Measurements from ENCODE around the gene ISG20L2.

Gene ISG20L2

DNA sequence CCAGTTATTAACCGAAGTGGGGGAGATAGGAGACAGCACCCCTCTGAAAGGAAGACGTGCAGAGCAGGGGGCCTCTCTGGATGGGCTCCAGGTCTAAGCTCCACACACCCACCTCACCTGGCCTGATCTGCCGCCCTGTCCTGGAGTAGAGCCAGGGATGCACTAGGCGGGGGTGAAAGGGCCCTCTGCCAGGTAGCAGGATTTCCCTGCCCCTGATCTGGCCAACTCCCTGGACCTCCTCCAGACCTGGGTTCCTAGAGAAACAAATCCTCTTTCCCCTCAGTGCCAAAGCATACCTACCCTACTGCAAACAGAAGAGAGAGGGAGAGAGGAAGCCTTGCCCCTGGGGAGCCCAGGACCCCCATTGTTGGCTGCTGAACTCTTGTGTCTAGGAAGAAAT, 25.2 kb downstream of the ISG20L2 start:
- H3K9me3 ChIP-seq (ENCODE audit: low read length) = no peaks in the 10 kb centered on the region
- H3K36me3 ChIP-seq (ENCODE audit: insufficient read depth, low read length) = no peaks in the 10 kb centered on the region
- H3K9ac ChIP-seq (ENCODE audit: low read length) = no peak overlapping the region
- peak overlapping the region in 1 of 2 donors; percentile 8 for H3K4me3 ChIP-seq (ENCODE audit: low read depth in 1 of 2, low read length in 2 of 2)
- peaks cover 32% of the 10 kb centered on the region for H3K4me1 ChIP-seq (ENCODE audit: insufficient read depth, low read length)
- no peak overlapping the region for H3K27ac ChIP-seq (ENCODE audit: low read depth, low read length)
- H3K27me3 ChIP-seq (ENCODE audit: control insufficient read depth in 1 of 2, insufficient read depth in 2 of 2, low read length in 2 of 2) = no peaks in the 10 kb centered on the region

DNA sequence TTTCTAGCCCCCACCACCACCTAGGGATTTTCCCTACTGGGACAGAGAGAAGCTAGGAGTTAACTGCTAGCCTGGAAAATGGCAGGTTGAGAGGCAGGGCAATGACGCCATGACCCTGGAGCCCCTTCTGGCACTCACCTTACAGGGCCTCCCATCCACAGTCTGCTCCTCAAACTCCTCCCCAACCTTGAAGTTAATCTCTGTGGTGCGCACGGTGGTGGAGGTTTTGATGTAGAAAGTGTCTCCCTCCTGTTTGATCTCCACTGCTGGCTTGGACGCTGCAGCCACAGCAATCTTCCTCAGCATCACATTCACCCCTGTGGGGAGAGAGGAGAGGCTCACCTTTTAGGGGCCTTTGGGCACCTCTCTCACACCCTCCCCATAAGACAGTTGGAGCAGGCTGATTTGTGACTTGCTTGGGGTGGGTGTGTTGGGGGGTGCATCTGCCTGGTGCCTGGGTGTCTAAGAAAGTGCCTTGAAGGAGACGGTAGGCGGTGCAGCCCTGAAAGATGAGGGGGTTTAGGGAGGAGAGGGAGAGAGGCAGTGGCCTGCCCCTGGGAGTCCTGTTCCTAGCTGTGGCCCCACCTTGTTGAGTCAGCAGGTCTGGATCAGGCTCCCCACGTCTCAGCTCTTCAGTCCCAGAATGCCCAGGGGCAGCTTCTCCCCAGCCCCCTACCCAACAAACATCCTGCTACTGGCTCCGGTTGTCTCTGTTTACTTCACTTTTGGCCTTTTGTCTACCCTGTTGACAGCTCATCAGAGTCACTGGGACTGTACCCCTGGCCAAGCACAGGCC, 27.6 kb downstream of the ISG20L2 start:
- no peaks in the 10 kb centered on the region for H3K36me3 ChIP-seq (ENCODE audit: insufficient read depth, low read length)
- no peak overlapping the region for H3K4me3 ChIP-seq (ENCODE audit: low read depth in 1 of 2, low read length in 2 of 2)
- peaks cover 21% of the 10 kb centered on the region for H3K4me1 ChIP-seq (ENCODE audit: insufficient read depth, low read length)
- no peaks in the 10 kb centered on the region for H3K27me3 ChIP-seq (ENCODE audit: control insufficient read depth in 1 of 2, insufficient read depth in 2 of 2, low read length in 2 of 2)
- H3K9ac ChIP-seq (ENCODE audit: low read length) = no peak overlapping the region
- H3K9me3 ChIP-seq (ENCODE audit: low read length) = no peaks in the 10 kb centered on the region
- H3K27ac ChIP-seq (ENCODE audit: low read depth, low read length) = no peak overlapping the region

DNA sequence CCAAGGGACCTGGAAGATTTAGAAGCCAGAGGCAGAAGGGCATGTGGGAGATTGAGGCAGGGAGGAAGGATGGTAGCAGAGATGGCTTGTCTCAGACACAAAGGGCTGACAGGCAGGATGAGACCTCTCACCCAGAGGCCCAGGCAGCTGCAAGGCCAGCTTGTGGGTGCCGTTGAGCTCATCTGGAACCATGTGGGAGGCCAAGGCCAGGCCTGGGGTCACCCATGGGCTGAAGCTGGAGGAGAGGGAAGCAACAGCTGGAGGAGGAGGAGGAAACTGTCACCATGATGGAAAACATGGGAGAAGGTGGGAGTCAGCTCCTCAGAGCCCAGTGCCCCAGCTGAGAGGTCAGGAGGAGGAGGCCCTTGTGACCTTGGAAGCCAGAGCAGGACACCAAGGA, 29.6 kb downstream of the ISG20L2 start:
- H3K4me1 ChIP-seq (ENCODE audit: insufficient read depth, low read length) = peaks cover 7% of the 10 kb centered on the region
- H3K9me3 ChIP-seq (ENCODE audit: low read length) = no peaks in the 10 kb centered on the region
- H3K27ac ChIP-seq (ENCODE audit: low read depth, low read length) = no peak overlapping the region
- H3K36me3 ChIP-seq (ENCODE audit: insufficient read depth, low read length) = no peaks in the 10 kb centered on the region
- H3K27me3 ChIP-seq (ENCODE audit: control insufficient read depth in 1 of 2, insufficient read depth in 2 of 2, low read length in 2 of 2) = no peaks in the 10 kb centered on the region
- no peak overlapping the region for H3K4me3 ChIP-seq (ENCODE audit: low read depth in 1 of 2, low read length in 2 of 2)
- H3K9ac ChIP-seq (ENCODE audit: low read length) = no peak overlapping the region

DNA sequence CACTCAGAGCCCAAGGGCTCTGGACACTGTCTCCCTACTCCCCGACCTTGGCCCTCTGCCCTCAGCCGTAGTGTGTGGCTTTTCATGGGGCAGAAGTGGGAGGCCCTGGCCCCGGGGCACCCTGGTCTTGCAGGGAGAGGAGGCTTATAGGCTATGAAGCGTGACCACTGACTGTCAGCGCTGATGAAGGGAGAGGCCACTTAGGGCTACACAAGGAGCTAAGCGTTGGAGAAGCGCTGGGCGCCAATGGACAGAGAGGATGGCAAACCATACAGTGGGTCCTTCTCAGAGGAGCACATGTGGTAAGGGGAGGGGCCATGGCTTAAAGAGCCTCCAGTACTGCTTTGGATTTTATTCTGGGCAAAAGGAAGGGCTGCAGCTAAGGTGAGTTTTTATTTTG, 31.1 kb downstream of the ISG20L2 start:
- no peaks in the 10 kb centered on the region for H3K4me1 ChIP-seq (ENCODE audit: insufficient read depth, low read length)
- peaks cover 0 to 7% of the 10 kb centered on the region in 2 donors for H3K27me3 ChIP-seq (ENCODE audit: control insufficient read depth in 1 of 2, insufficient read depth in 2 of 2, low read length in 2 of 2)
- no peak overlapping the region for H3K9ac ChIP-seq (ENCODE audit: low read length)
- H3K9me3 ChIP-seq (ENCODE audit: low read length) = no peaks in the 10 kb centered on the region
- no peaks in the 10 kb centered on the region for H3K36me3 ChIP-seq (ENCODE audit: insufficient read depth, low read length)
- H3K4me3 ChIP-seq (ENCODE audit: low read depth in 1 of 2, low read length in 2 of 2) = no peak overlapping the region
- no peak overlapping the region for H3K27ac ChIP-seq (ENCODE audit: low read depth, low read length)

DNA sequence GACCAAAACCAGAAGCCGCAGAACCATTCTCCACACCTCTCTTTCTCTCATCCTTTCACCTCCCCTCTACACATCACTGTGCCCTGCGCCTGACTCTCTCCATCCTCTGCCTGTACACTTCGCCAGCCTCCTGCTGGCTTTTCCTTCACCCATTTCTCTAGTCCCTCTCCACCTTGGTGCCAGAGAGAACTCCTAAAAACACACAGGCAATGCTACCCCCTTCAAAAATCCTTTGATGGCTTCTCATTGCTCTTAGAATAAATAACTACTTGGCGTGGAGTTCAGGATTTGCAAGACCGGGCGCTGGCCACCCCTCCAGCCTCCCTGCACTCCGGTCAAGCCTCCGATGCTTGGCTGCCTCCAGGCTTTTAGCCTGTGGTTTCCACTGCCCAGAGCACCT, 31.8 kb downstream of the ISG20L2 start:
- Histone ChIP-seq H3K27ac (ENCODE audit: low read depth, low read length) (no peak overlapping the region), H3K4me1 (ENCODE audit: insufficient read depth, low read length) (no peaks in the 10 kb centered on the region), H3K9ac (ENCODE audit: low read length) (no peak overlapping the region), H3K4me3 (ENCODE audit: low read depth in 1 of 2, low read length in 2 of 2) (no peak overlapping the region), H3K9me3 (ENCODE audit: low read length) (no peaks in the 10 kb centered on the region), H3K36me3 (ENCODE audit: insufficient read depth, low read length) (no peaks in the 10 kb centered on the region), H3K27me3 (ENCODE audit: control insufficient read depth in 1 of 2, insufficient read depth in 2 of 2, low read length in 2 of 2) (peaks cover 0 to 7% of the 10 kb centered on the region in 2 donors)

DNA sequence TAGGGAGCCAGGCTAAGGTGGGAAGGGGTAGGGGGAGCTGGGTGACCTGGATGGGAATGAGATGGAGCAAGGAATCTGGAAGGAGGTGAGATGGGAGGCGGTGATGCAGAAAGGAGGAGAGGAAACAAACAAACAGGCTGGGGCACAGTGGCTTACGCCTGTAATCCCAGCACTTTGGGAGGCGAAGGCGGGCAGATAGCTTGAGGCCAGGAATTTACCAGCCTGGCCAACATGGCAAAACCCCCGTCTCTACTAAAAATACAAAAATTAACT, 33.9 kb downstream of the ISG20L2 start:
- H3K4me1 ChIP-seq (ENCODE audit: insufficient read depth, low read length) = peaks cover 5% of the 10 kb centered on the region
- peaks cover 0 to 23% of the 10 kb centered on the region in 2 donors for H3K27me3 ChIP-seq (ENCODE audit: control insufficient read depth in 1 of 2, insufficient read depth in 2 of 2, low read length in 2 of 2)
- no peak overlapping the region for H3K4me3 ChIP-seq (ENCODE audit: low read depth in 1 of 2, low read length in 2 of 2)
- H3K9me3 ChIP-seq (ENCODE audit: low read length) = no peaks in the 10 kb centered on the region
- no peaks in the 10 kb centered on the region for H3K36me3 ChIP-seq (ENCODE audit: insufficient read depth, low read length)
- H3K9ac ChIP-seq (ENCODE audit: low read length) = no peak overlapping the region
- no peak overlapping the region for H3K27ac ChIP-seq (ENCODE audit: low read depth, low read length)

DNA sequence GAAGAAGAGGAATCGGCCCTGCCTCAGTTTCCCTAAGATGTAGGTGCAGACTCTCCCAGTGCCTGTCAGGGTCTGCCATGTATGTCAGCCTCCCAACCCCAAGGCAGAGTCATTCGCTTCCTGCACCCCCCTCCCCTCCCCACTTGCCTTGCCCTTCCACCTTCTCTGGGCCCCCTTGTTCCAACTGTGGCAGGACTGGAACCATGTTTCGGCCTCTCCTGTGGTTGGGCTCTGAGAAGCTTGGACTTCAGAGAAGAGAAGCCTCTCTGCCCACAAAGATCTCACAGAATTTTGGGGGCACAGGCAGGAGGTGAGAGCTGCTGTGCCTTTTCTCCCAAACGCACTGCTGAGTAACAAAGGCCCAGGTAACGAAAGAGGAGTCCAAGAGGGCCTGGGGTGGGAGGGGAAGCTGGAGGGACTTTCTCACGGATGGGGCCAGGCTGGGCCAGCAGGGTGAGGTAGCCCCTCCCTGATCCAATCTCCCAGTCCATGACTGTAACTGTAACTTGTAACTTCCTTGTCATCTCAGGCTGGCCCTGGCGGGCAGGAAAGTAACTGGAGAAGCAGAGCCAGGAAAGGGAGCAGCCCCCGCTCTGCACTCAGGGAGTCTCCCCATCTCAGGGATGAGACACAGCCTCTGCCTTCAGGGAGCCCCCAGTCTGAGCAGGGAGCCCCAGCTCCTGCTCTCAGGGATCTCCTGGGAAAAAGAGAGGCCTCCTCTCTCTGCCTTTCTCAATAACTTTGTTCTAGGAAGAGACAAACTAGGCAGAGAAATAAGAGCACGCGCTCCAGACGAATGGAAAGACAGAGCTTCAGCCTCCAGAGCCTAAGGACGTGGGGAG, 34.5 kb downstream of the ISG20L2 start:
- Histone ChIP-seq H3K9me3 (ENCODE audit: low read length) (no peaks in the 10 kb centered on the region), H3K27ac (ENCODE audit: low read depth, low read length) (no peak overlapping the region), H3K4me1 (ENCODE audit: insufficient read depth, low read length) (peaks cover 10% of the 10 kb centered on the region), H3K4me3 (ENCODE audit: low read depth in 1 of 2, low read length in 2 of 2) (no peak overlapping the region), H3K27me3 (ENCODE audit: control insufficient read depth in 1 of 2, insufficient read depth in 2 of 2, low read length in 2 of 2) (peaks cover 0 to 23% of the 10 kb centered on the region in 2 donors), H3K9ac (ENCODE audit: low read length) (no peak overlapping the region), H3K36me3 (ENCODE audit: insufficient read depth, low read length) (no peaks in the 10 kb centered on the region)

DNA sequence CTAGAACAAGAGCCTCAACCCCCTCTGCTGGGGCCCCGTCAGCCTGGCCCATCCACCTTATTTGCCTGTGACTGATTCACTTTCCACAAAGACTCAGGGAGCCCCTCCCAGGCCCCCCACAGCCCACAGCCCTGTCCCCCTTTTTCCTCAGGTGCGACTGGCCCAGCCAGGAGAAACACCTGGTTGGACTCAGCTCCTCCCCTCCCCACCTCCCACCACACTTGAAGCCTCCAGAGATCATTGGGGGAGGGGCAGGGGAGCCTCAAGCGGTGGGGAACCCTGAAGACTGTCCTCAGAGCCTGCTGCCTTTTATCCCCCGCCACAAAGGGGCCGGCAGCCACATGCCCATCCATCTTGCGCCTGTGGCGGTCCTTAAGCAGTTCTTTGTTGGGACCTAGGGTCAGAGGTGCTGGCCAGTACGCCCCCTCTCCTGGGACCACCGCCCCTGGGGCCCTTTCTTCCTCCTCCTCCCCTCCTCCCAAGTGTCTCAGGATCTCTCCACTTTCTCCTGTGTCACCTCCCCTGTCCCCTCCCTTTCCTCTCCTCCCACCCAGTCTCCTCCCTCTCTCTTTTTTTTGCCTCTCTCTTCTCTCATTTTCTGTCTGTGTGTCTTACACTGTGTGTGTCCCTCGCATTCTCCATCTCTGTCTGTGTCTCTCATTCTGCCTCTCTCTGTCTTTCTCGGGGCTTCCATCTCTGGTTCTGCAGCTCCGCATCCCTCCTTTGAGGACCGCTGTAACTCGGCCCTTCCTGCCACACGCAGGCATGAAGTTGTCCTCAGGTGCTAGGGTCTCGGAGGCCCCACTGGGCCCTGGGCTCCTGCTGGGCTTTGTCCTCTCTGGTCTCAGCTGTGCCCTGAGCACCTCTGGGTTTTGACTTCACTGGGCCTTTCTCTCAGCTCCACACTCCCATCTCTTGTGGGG, 35.4 kb downstream of the ISG20L2 start:
- H3K27ac ChIP-seq (ENCODE audit: low read depth, low read length) = no peak overlapping the region
- H3K27me3 ChIP-seq (ENCODE audit: control insufficient read depth in 1 of 2, insufficient read depth in 2 of 2, low read length in 2 of 2) = peaks cover 0 to 23% of the 10 kb centered on the region in 2 donors
- no peak overlapping the region for H3K9ac ChIP-seq (ENCODE audit: low read length)
- no peak overlapping the region for H3K4me3 ChIP-seq (ENCODE audit: low read depth in 1 of 2, low read length in 2 of 2)
- H3K36me3 ChIP-seq (ENCODE audit: insufficient read depth, low read length) = no peaks in the 10 kb centered on the region
- H3K4me1 ChIP-seq (ENCODE audit: insufficient read depth, low read length) = peaks cover 11% of the 10 kb centered on the region
- no peaks in the 10 kb centered on the region for H3K9me3 ChIP-seq (ENCODE audit: low read length)

DNA sequence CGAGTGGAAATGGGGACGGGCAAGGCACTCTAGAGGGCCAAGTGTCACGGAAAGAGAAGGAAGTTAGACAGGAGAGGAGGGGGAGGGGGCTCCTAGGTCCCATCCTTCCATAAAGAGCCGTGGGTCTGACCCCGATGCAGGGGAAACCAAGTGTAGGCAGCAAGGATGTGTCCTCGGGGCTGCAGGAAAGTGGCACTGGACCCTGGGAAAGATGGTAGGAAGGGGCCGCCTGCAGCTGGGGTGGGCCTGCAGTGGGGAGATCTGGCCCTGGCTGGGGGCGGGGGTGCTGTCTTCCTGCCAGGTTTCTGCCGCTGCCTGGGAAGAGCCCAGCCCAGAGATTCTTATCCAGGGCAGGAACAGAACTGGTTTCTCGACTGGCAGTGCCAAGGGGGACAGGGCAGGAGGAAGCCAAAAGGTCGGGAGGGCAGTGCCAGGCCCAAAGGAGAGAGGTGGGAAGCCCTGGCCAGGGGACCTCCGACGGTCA, 36.1 kb downstream of the ISG20L2 start:
- Histone ChIP-seq H3K9ac (ENCODE audit: low read length) (no peak overlapping the region), H3K4me1 (ENCODE audit: insufficient read depth, low read length) (peaks cover 11% of the 10 kb centered on the region), H3K9me3 (ENCODE audit: low read length) (no peaks in the 10 kb centered on the region), H3K4me3 (ENCODE audit: low read depth in 1 of 2, low read length in 2 of 2) (no peak overlapping the region), H3K36me3 (ENCODE audit: insufficient read depth, low read length) (no peaks in the 10 kb centered on the region), H3K27me3 (ENCODE audit: control insufficient read depth in 1 of 2, insufficient read depth in 2 of 2, low read length in 2 of 2) (peaks cover 0 to 23% of the 10 kb centered on the region in 2 donors), H3K27ac (ENCODE audit: low read depth, low read length) (no peak overlapping the region)

DNA sequence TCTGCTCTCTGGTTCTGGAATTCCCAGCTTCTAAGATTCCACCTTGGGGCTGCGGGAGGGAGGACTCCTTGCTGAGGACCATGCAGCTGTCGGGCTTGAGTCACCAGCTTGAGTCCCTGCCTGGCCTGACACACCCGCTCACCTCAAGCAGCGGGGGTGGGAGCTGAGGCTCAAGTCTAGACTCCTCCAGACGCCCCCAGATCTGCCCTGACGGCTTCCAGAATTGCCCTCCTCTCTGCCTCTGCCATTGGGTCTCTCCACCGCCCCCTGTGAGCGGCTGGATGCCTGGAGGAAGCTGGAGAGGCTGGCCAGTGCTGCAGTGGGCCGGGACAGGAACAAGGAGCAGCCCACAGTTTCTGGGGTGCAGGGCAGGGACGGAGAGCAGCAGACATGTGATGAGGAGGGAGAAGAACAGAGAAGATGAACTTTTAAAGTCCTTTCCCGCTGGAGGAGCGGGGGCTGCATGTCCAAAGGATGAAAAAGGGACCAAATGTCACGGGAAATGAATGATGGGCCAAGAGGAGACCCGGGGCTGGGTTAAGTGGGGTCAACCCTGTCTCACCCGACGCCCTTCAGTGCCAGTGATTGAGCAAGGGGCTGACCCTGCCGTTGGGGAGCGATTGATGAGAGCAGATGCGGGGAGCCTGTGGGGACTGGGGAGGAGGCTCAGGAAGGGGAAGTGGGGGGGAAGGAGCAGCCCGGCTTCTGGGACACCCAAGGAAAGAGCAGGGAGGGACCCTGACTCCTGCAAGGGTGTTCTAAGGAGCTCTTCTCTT, 36.7 kb downstream of the ISG20L2 start:
- Histone ChIP-seq H3K4me1 (ENCODE audit: insufficient read depth, low read length) (peaks cover 11% of the 10 kb centered on the region), H3K27ac (ENCODE audit: low read depth, low read length) (no peak overlapping the region), H3K27me3 (ENCODE audit: control insufficient read depth in 1 of 2, insufficient read depth in 2 of 2, low read length in 2 of 2) (peaks cover 0 to 23% of the 10 kb centered on the region in 2 donors), H3K4me3 (ENCODE audit: low read depth in 1 of 2, low read length in 2 of 2) (no peak overlapping the region), H3K9me3 (ENCODE audit: low read length) (no peaks in the 10 kb centered on the region), H3K36me3 (ENCODE audit: insufficient read depth, low read length) (no peaks in the 10 kb centered on the region), H3K9ac (ENCODE audit: low read length) (no peak overlapping the region)

Measured in muscle layer of colon (tissue), 2 donors.